HG03039 (cell line): ENCODE results near the gene BAZ2A.

Experiments used
- ATAC-seq: cut with Tn5 transposase; IDR thresholded peaks from one replicate; pipeline ENCODE4 v1.9.1; 2021; ENCODE audit warnings: mild to moderate bottlenecking, moderate library complexity; ENCODE audit not compliant: unreplicated experiment

Gene BAZ2A

DNA sequence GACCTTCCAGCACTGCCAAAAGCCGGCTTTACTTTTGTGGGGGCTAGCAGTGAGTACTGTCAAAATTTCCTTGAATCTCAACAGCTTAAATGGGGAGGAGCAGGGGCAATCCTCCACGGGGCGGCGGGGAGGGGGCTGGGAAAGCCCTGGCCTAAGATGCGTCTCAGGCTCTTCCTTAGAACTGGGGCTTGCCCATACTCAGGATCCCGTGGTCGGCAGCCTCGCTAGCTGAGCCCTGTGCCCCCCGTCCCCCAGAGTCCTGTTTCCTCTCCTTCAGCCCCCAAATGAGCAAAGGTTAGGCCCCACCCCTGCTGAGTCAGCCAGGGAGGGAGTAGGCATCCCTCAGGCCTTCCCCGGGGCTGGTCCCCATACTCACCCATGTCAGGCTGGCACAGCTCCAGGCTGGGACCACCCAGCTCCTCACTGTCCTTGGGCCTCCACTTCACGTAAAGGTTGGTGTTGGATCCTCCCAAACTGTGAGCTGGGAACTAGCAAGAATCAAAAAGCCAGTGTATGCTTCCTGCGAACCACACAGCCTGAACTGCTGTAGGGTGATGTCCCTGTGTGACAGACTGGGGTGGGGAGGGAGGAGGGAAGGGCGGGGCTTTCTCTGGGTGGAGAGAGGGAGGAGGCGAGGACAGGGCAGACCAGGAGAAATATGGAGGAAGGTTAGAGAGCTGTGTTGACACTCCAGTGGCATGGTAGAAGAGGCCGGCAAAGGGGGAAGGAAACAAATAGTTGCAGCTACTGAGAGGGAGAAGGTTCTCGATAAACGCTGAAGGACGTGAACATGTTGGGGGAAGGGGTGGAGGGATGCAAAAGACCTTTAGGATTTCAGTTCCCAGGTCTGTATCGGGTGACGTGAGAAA lies 5.9 kb upstream of the BAZ2A start:
- peak; percentile 38 for ATAC-seq

DNA sequence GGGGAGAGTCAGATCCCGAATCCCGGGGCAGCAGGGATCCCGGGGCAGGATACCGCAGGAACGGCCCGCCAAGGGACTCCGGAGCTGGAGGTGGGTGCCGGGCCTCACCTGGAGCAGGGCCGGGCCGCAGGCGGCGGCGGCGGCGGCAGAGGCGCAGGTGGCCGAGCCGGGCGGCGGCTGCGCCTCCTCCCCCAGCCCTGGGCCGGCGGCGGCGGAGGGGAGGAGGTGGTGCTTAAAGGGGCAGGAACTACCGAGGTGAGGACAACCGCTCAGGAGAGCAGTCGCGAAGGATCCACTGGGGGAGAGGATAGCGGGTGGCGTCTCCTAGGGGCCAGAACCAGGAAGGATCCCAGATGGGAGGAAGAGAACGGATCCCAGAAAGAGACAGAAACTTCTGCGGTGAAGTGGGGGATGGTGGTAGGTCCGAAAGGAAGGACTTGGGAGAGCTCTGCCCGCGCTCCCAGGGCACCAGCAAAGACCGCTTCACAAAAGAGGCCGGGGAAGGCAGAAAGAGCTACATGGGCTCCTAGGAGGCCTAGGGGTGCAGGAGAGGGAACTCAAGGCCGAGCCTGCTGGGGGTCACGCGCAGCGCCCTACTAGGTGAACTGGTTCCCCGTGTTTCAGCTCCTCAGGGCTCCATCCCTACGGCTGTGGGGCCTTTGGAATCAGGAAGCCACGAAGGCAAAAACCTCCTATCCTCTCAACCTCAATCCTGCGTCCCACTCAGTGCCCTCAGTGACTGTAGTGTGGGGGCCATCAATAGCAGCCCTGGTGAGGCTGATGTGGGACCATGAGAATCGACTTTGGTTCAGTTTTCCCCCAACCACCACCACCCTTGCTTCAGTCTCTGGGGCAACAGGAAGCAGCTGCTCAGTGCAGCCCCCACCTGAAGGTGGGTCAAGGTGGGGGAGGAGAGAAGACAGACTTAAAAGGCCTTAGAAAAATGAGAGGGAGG lies 5.0 kb upstream of the BAZ2A start:
- ATAC-seq, result no peak

- no peak for ATAC-seq
Observed at GRCh38 chr12:56634242-56634836, 4.2 kb upstream of the BAZ2A start.

DNA sequence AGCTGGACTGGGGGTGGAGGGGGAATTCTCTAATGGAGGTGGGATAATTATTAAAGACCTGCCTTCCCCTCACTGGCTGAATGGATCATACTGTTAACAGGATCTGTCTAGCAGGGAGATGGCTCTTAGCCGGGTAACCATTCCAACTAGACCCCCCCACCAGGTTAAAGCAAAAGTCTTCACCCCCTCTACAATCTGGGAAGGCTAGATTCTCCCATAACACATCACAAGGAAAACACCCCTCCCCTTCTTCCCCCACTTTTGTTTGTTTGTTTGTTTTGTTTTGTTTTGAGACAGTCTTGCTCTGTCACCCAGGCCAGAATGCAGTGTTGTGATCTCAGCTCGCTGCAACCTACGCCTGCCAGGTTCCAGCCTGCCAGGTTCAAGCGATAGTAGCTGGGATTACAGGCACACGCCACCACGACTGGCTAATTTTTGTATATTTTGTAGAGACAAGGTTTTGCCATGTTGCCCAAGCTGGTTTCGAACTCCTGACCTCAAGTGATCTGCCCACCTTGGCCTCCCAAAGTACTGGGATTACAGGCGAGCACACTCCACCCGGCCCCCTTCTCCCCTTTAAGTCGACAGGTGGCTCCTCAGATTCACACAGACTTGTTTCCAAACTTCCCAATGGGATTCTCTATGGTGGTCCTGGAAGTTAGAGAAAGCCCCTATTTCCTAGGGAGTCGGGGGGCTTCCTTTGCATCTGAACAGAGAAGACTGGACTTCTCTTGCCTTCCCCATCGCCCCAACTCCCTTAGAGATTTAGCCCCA lies 3.5 kb upstream of the BAZ2A start:
- ATAC-seq, result no peak

- no peak for ATAC-seq
Observed at GRCh38 chr12:56632701-56633467, 2.8 kb upstream of the BAZ2A start.

DNA sequence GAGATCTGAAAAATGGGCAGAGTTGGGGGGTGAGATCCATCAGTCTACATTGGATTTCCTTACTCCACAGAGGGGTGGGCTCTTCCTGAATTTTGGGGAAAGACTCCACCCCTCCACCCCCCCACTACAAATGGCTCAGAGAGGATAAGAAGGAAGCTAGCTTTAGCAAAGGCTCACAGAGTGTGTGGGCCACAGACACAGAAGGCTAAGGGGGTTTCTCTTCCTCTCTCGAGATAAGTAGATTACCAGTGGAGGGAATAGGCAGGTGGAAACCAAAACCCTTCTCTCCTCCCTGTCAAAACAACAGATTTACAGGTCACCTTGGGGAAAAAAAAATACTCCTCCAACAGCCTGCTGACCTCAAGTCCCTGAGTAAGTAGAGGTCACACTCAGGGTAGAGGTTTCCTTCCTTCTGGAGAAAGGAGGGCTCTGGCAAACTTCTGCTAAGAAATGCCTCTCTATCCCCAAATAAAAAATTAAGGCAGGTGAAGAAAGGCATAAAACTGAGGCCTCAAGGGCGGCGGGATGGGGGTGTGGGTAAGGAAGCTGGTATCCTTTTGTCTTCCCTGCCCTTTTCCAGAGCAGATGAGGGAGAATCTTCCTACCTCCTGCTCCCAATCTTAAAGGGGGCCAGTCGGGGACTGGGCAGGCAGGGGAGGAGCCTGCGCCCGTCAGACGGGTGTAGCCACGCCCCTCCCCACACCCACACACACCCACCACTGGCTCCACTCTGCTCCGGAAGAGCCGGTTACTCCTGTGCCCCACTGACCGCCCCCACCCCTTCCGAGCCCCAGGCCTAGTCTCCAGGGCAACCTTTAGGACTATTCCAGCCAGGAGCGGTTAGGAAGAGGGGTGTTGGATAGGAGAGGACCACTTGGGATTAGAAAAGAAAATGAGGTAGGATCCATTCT lies 1.9 kb upstream of the BAZ2A start:
- ATAC-seq, result no peak

GRCh38 chr12:56629459-56630179 lies 507 bp downstream of the BAZ2A start:
- no peak for ATAC-seq

DNA sequence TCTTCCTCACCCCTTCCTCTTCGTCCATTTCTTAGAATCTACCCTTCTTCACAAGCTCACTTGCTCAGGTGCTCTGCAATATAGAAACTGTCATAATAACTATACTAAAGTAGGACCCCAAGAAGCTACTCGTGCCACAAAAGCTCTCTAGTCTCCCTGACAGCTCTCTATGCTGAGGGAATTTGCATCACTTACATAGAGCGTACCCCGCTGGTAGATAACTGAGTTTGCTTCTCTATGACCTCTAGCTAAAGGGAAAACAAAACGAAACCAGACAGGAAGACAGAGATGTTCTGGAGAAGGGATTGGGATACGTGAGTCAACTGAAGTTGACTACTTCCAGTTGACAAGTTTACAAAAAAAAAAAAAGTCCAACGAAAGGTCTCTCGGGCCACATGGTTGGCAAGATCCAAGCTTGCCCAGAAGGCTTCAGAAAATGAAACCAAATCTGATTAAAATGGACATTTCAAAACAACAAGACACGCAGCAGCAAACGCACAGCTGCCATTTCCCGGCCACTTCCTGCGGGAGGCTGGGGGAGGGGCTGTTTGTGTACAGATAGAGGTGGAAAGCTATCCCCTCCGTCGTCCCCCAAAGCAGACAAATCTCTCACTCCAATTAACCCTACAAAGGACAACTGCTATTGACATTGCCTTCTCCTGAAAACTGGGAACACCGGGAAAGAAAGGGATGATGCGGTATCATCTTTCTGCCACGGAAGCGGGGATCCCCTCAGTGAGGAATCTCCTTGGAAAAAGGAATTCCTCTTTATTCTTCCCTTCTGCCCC lies 1.3 kb downstream of the BAZ2A start:
- ATAC-seq, result no peak

DNA sequence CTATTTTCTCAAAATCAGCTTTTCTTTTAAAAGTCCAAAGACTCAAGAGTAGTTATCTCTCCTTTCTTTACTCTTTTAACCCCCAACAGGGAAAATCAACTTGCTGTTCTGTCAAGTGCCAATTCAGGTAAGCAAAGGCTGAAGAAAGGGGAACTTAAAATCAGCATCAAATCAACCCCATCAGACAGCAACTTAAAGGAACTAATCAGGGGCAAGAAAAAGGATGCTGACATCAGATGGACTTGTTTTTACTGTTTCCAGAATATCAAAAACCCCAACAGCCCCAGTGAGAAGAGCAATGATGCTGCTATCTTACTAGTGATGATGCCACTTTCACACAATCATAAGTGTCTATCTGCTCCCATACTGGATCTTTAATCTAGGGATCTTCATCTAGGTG lies 3.4 kb downstream of the BAZ2A start:
- no peak for ATAC-seq

DNA sequence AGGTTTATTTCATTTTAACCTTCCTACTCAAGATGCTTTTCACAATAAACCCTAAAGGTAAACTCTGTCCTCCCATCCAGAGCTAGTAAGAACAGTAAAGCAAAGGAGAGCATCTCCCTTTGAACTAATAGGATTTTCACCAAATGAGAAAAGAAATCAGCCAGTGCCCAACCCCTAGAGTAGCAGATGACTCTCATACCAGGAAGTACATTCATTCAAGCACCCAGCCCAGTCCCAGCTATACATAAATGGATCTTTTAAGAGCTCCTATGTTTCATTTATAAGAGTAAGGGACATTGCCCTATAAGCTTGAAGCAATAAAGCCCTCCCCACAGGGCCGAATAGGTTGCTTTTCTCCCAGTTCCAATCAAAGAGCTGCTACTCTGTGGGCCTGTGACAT lies 7.6 kb downstream of the BAZ2A start:
- ATAC-seq, result no peak

- ATAC-seq, result no peak
Observed at GRCh38 chr12:56616925-56617324, 13.2 kb downstream of the BAZ2A start.

- ATAC-seq, result no peak
Observed at GRCh38 chr12:56616244-56616643, 13.9 kb downstream of the BAZ2A start.

DNA sequence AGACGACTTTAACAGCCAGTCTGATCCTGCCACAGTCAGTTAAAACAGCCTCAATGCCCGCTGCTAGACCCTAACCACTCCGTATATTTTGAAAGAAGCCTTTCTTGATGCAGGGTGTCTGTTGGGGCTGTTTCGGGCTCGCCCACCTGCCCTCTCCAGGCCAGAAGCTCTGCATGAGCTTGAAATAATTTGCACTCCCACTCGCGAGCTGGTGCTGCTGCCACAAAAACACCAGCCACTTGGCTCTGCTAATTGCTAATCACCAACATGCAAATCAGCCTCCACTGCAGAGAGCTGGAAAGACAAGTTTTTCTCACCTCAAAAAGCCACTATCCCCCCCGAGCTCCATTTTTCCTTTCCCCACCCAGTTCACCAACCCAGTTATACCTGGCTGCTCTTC lies 15.5 kb downstream of the BAZ2A start:
- no peak for ATAC-seq

- no peak for ATAC-seq
Observed at GRCh38 chr12:56604355-56604754, 25.8 kb downstream of the BAZ2A start.

DNA sequence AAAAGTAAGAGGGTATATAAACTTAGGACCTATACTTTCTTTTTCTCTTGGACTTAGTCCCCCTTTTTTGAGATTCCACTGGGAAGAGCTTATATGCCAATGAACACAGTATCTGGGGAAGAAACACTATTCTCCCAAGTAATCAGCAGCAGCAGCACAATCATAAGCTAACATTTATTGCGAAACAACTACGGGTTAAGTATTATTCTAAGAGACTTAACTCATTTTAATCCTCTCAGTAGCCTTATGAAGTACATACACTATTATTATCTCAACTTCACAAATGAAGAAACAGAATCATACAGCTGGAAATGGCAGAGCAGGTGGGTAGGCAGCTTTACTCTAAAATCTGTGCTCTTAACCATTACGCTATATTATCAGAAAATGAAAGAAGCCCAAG lies 27.9 kb downstream of the BAZ2A start:
- ATAC-seq, result no peak

DNA sequence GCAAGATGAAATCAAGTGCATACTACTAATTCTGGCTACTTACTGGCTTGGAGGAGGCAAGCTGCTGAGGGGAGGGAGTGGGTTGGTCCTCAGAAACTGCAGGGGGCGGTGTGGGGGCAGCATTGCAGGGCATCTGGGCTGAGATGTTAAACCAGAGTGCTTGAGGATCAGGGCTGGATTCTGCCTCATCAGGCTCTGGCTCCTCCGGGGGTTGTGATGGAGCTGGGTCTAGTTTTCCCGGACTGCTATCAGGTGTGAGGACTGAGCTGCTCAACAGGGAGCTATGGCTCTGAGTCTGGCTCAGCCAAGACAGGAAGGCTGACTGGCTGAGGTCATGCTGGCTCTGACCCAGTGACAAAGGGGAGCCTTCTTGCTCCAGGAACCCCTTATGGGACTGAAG lies 28.6 kb downstream of the BAZ2A start:
- no peak for ATAC-seq

DNA sequence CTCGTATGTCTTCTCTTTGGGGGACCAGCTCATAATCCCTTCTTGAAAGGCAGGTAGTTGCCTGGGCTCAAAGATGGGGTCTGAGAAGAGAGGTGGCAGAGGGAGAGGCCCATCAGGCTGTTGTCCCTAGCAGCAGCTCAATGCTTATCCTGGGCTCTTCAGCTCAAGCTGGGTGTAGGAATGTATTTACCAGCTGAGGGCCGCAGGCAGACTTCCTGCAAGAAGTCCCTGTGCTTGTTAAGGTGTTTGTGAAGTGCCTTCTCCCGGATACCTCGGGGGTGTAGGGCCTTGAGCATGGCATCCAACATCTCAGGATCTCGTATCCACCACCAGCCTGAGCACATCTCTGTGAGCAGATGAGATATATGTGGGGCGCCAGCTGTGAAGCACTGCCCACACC lies 29.4 kb downstream of the BAZ2A start:
- no peak for ATAC-seq

DNA sequence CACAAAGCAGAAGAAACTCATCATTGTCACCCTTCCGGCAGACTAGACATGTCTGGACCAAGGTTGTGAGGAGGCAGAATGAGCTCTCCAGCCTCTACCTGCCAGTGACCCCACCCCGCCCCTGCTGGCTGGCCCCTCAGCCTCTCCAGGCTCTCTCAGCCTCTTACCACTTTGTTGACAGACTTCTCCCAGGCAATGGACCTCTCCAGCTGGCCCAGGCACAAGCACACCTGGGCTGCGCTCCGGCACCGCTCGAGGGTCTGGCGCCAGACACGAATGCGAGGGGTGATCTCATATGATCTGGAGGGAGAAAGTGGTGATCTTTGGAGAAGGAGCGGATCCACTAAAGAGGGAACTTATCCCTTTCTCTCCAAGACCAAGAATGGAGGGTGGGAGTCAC lies 30.3 kb downstream of the BAZ2A start:
- ATAC-seq, result no peak
